Tibial nerve (tissue), 4 donors: ENCODE measurements around the gene DLG5. TPM values are rescaled to one million over a fixed set of nuclear protein-coding genes. Genes with fewer than 3 reads are reported as not detected.
A peak's percentile ranks its signal among the peaks of the same experiment; 100 is the strongest.

Experiments
- DNase-seq, 2 donors: peaks; one replicate each; pipeline ENCODE4 v3.0.0-alpha.2; 2019; ENCODE audit warnings: low spot score in 2 of 2
- H3K27ac ChIP-seq, 4 donors: fragments of 200-600 bp; sonication (generic) in 3 of 4; one replicate each; pipeline ENCODE4 v1.5.1; 2017 to 2019; ENCODE audit warnings: mild to moderate bottlenecking in 1 of 4
- H3K27me3 ChIP-seq, 2 donors: fragments of 200-600 bp; sonication (generic) in 1 of 2; one replicate each; pipeline versions ENCODE4 v1.5.1 to v1.6.0; 2017 to 2019
- H3K36me3 ChIP-seq, 3 donors: fragments of 200-600 bp; sonication (generic); one replicate each; pipeline ENCODE4 v1.5.1; 2018 to 2019
- H3K4me1 ChIP-seq, 4 donors: fragments of 200-600 bp; sonication (generic) in 3 of 4; one replicate each; pipeline ENCODE4 v1.5.1; 2017 to 2019
- H3K4me3 ChIP-seq, 4 donors: fragments of 200-600 bp; sonication (generic) in 3 of 4; one replicate each; pipeline ENCODE4 v1.5.1; 2017 to 2019; ENCODE audit warnings: mild to moderate bottlenecking in 1 of 4, moderate library complexity in 1 of 4
- H3K9me3 ChIP-seq, 4 donors: fragments of 200-600 bp; sonication (generic) in 3 of 4; one replicate each; pipeline ENCODE4 v1.5.1; 2017 to 2019
- EP300 ChIP-seq, 2 donors: sonication (generic); formaldehyde crosslinking; IDR thresholded peaks; one replicate each; pipeline ENCODE4 v1.6.1; 2017; ENCODE audit warnings: antibody characterized with exemption in 2 of 2, mild to moderate bottlenecking in 1 of 2
- POLR2A ChIP-seq, 2 donors: fragments of 450-650 bp; IDR thresholded peaks; one replicate each; pipeline ENCODE4 v1.6.1; 2017; ENCODE audit warnings: antibody characterized with exemption in 2 of 2, mild to moderate bottlenecking in 2 of 2, moderate library complexity in 2 of 2
- WGBS, 2 donors: methylation state at CpG; one replicate each; pipeline ENCODE4 v1.1.5; 2018; 5-methylcytosine and 5-hydroxymethylcytosine counted together
- total RNA-seq, 4 donors: library from RNA; depleted of rRNA; stranded (reverse); fragments of >200 nt; gene quantifications; one replicate each; pipeline ENCODE4 v1.1.0, GENCODE V29; 2016
- TF ChIP-seq, protein P1 (sequence below), 5 experiments: fragments of 200-600 bp in 3 of 5; fragments of 450-650 bp in 2 of 5; sonication (generic) in 3 of 5; IDR thresholded peaks; one replicate each; pipeline ENCODE4 v1.5.1; 2016 to 2019; ENCODE audit warnings: antibody characterized with exemption in 5 of 5, mild to moderate bottlenecking in 3 of 5, moderate library complexity in 2 of 5

DLG5 gene
- total RNA-seq, 4 donors from 2014 or later = 33.0 to 47.7 (median 40.8) TPM

GRCh38 chr10:77834943-77835668 is 91.4 kb downstream of the DLG5 start:
- Histone ChIP-seq H3K27me3 (no peaks in the 10 kb centered on the region), H3K4me1 (peaks cover 0 to 13% (median 0%) of the 10 kb centered on the region in 4 donors), H3K9me3 (no peaks in the 10 kb centered on the region), H3K27ac (peak overlapping the region in 1 of 4 donors; percentile 2), H3K4me3 (no peak overlapping the region), H3K36me3 (peaks cover 0 to 83% (median 0%) of the 10 kb centered on the region in 3 donors)
- no peak for DNase-seq
- no peak for TF ChIP-seq POLR2A (IDR thresholded peaks at IDR 0.05)
- TF ChIP-seq, protein P1, sequence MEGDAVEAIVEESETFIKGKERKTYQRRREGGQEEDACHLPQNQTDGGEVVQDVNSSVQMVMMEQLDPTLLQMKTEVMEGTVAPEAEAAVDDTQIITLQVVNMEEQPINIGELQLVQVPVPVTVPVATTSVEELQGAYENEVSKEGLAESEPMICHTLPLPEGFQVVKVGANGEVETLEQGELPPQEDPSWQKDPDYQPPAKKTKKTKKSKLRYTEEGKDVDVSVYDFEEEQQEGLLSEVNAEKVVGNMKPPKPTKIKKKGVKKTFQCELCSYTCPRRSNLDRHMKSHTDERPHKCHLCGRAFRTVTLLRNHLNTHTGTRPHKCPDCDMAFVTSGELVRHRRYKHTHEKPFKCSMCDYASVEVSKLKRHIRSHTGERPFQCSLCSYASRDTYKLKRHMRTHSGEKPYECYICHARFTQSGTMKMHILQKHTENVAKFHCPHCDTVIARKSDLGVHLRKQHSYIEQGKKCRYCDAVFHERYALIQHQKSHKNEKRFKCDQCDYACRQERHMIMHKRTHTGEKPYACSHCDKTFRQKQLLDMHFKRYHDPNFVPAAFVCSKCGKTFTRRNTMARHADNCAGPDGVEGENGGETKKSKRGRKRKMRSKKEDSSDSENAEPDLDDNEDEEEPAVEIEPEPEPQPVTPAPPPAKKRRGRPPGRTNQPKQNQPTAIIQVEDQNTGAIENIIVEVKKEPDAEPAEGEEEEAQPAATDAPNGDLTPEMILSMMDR (IDR thresholded peaks at IDR 0.05) = no peak
- no peak for TF ChIP-seq EP300 (IDR thresholded peaks at IDR 0.05)
- 81 to 92% methylated on average over 13 of the region's 13 CpGs for WGBS, 2 donors

GRCh38 chr10:77834540-77834939 is 92.0 kb downstream of the DLG5 start:
- WGBS, 2 donors = 55 to 67% methylated on average over 1 to 2 of the region's 2 CpGs
- no peak for DNase-seq
- Histone ChIP-seq H3K27me3 (no peaks in the 10 kb centered on the region), H3K4me1 (peaks cover 0 to 13% (median 0%) of the 10 kb centered on the region in 4 donors), H3K27ac (no peak overlapping the region), H3K36me3 (peaks cover 0 to 84% (median 0%) of the 10 kb centered on the region in 3 donors), H3K9me3 (no peaks in the 10 kb centered on the region), H3K4me3 (no peak overlapping the region)
- TF ChIP-seq, protein P1 (IDR thresholded peaks at IDR 0.05) = no peak
- TF ChIP-seq POLR2A (IDR thresholded peaks at IDR 0.05) (no peak), EP300 (IDR thresholded peaks at IDR 0.05) (no peak)

GRCh38 chr10:77833792-77834191 is 92.8 kb downstream of the DLG5 start:
- 94 to 97% methylated on average over 15 of the region's 15 CpGs for WGBS, 2 donors
- Histone ChIP-seq H3K4me1 (peaks cover 0 to 13% (median 0%) of the 10 kb centered on the region in 4 donors), H3K9me3 (no peaks in the 10 kb centered on the region), H3K27ac (no peak overlapping the region), H3K4me3 (no peak overlapping the region), H3K27me3 (no peaks in the 10 kb centered on the region), H3K36me3 (peaks cover 0 to 86% (median 0%) of the 10 kb centered on the region in 3 donors)
- no peak for DNase-seq
- TF ChIP-seq, protein P1 (IDR thresholded peaks at IDR 0.05) = no peak
- TF ChIP-seq POLR2A (IDR thresholded peaks at IDR 0.05) = no peak
- TF ChIP-seq EP300 (IDR thresholded peaks at IDR 0.05) = no peak

GRCh38 chr10:77833225-77833624 is 93.3 kb downstream of the DLG5 start:
- Histone ChIP-seq H3K27me3 (no peaks in the 10 kb centered on the region), H3K9me3 (no peaks in the 10 kb centered on the region), H3K27ac (no peak overlapping the region), H3K36me3 (peaks cover 0 to 86% (median 0%) of the 10 kb centered on the region in 3 donors), H3K4me1 (peaks cover 0 to 13% (median 0%) of the 10 kb centered on the region in 4 donors), H3K4me3 (no peak overlapping the region)
- WGBS, 2 donors = 88 to 89% methylated on average over 6 of the region's 6 CpGs
- no peak for DNase-seq
- TF ChIP-seq EP300 (IDR thresholded peaks at IDR 0.05) = no peak
- TF ChIP-seq, protein P1 (IDR thresholded peaks at IDR 0.05) = no peak
- TF ChIP-seq POLR2A (IDR thresholded peaks at IDR 0.05) = no peak

- H3K4me3 ChIP-seq = no peak overlapping the region
- H3K9me3 ChIP-seq = no peaks in the 10 kb centered on the region
- no peaks in the 10 kb centered on the region for H3K27me3 ChIP-seq
- peaks cover 0 to 13% (median 0%) of the 10 kb centered on the region in 4 donors for H3K4me1 ChIP-seq
- TF ChIP-seq POLR2A (IDR thresholded peaks at IDR 0.05) (no peak), EP300 (IDR thresholded peaks at IDR 0.05) (no peak)
- TF ChIP-seq, protein P1 (IDR thresholded peaks at IDR 0.05) = no peak
- H3K27ac ChIP-seq = no peak overlapping the region
- H3K36me3 ChIP-seq = peaks cover 0 to 86% (median 0%) of the 10 kb centered on the region in 3 donors
- 85 to 90% methylated on average over 2 of the region's 2 CpGs for WGBS, 2 donors
- DNase-seq = no peak
Observed at GRCh38 chr10:77832238-77832637, 94.3 kb downstream of the DLG5 start.
